ENCODE measurements around the gene CDC42BPB.

DNA sequence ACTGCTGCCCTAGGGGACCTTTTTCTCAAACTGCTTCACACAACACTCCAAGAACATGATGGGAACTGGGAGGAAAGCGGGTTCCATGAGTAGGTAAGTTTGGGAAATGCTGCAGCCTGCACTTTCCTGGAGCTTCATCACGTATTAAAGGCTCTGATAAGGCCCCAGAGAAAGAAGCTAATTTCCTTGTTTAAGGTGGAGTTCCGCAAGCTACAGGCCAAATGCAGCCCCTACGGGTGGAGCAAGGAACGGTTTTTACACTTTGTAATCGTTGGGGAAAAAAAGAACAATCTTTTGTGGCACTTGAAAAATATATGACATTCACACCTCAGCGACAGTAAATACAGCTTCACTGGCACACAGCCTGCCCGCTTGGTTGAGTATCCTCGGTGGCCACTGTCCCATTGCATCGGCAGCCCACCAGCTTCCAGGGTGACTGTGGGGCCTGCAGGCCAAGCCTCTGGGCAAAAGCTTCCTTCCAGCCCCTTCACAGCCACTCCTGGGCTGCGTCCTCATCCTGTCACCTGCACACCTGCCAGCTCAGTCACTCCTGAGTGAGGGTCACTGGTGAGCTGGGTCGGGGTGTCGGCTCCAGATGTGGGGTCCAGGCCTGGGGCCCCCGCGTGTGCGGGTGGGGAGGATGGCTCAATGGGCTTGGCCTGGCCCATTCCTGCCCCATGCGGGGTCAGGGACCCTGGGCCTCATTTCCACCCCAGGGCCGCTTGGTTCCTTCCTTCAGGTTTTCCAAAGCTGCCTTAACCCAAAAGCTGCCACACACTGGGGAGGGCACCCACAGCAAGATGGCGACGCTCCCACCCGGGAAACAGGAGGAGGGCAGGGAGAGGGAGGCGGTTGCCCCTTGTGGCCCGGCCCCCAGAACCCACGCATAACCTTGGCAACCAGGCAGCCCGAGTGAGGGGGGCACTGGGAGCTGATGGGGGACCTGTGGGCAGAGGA is 132.4 kb downstream of the CDC42BPB start:
- TF ChIP-seq CTCF (IDR thresholded peaks at IDR 0.05): no peak
- TF ChIP-seq POLR2A (IDR thresholded peaks at IDR 0.05): no peak
